ENCODE measurements around the gene KCNQ5. TPM values are rescaled to one million over a fixed set of nuclear protein-coding genes. Genes with fewer than 3 reads are reported as not detected.

KCNQ5 gene
- total RNA-seq, 1 donor from 2014 or later: 12.9 TPM

GRCh38 chr6:72639920-72640614, 18.2 kb downstream of the KCNQ5 start:
- DNase-seq: no peak

DNA sequence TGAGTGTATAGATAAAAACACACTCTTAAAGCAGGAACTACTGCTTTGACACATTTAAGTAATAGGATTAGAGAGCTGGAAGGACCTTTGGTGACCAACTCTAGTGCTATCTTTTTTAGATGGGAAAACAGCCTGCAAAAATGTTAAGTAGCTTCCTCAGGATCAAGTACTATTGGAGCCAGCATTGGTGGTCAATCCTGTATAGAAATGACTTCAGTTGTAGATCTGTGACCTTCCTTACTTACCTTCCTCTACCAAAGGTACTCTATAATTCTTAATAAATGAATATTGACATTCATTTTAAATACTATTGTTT, 18.7 kb downstream of the KCNQ5 start:
- DNase-seq: no peak

GRCh38 chr6:72642435-72642834, 20.6 kb downstream of the KCNQ5 start:
- no peak for DNase-seq

- no peak for DNase-seq
These were observed 21.4 kb downstream of the KCNQ5 start for GRCh38 chr6:72643214-72643613.

- no peak for DNase-seq
These were observed 25.0 kb downstream of the KCNQ5 start for GRCh38 chr6:72646604-72647485.

- DNase-seq: no peak
These were observed 25.6 kb downstream of the KCNQ5 start for GRCh38 chr6:72647489-72647888.

DNA sequence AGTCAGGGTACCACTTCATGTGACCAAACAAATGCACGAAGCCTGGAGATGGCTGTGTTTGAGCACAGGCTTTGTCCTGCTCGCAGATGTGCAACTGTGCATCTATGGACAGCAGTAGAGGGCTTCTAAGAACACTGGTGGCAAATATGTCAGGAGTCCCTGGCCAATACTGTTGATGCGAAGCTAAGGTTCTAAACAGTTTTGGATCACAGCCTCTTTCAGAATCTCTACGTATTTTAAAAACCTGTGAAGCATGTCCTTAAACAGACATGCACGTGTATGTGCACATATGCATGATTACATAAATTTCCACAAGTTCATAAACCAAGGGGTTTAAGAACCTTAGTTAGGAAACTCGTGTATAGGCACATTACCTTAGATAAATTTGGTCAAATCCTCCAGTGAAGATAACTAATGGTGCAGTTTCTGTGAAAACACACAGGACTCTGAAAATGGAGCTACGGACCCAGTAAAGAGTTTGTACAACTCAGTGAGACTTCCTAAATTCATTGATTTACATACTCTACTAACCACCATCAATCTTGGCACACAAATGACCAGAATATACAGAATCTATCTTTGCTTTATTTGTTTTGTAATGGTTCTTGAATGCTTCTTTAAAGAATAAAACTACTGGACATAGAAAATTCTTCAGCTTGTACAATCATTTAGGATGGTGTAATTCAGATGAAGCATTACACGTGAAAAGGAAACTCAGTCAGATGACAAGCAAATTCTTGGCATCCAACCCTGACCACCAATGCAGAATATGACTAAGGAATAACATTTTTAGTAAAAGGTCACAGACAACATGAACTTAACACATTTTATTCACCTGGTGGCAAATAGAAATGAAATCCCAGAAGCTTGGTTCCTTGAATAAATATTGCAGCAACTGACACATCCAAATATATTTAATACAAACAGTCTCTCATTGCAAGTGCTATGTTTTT, 27.4 kb downstream of the KCNQ5 start:
- DNase-seq: no peak

GRCh38 chr6:72650081-72650745, 28.3 kb downstream of the KCNQ5 start:
- no peak for DNase-seq

GRCh38 chr6:72651174-72651573, 29.3 kb downstream of the KCNQ5 start:
- no peak for DNase-seq

DNA sequence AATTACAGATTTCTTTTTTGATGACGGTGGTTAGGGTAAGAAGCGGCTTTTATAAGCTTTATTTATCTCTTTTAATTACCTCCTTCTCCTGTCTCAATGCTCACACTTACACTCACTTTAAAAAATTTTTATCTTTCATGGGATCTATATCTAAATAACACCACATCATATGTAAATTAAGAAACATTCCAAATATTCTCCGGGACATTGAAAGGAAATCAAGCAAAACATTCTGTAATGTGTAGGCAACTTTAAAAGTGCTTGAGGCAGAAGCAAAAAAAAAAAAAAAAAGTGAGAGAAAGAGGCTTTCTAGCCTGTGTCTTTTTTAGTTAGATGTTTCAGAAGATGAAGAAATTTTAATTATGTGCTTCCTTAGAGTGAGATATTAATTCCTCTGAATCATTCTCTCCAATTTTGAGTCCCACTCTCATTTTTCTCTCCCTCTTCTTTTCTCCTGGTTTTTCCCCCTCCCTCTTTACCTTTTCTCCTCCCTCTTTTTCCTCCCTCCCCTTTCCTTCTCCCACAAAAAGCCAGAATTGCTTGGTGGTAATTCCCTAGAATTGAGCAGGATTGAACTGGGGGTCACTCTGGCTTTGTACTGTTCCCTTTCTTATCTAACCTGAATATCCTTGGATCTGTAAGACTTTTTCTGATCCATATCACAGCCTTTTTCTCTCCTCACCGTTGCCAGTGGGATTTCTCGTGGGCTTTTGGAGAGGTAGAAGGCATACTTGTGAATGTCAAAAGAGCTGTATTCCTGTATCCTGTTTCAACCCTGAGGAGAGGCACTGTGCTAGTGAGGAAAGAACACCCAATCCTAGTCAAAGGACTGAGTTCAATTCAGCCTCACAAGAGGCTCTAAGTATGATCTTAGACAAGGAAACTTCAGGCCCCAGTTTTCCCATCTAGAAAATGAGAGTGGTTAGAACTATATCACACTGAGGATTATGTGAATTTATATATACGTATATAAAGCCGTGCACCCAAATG, 30.4 kb downstream of the KCNQ5 start:
- no peak for DNase-seq

DNA sequence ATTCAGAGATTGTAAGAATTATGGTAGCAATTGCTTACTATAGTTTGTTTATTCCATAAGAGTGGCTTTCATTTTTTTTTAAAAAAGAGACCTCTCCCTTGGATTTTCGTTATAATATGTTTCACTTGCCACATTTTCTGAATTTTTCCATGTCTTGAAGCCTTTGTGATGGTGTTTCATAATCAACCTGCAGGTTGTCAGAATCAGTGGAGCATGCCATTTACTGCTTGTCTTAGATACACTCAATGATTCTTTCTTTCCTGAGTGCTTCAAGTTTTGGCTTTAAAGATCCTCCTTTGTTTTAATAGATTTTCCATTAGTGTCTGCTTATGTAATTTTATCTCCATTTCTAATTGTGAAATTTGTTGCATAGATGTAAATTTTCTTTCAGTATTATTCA, 31.2 kb downstream of the KCNQ5 start:
- no peak for DNase-seq

DNA sequence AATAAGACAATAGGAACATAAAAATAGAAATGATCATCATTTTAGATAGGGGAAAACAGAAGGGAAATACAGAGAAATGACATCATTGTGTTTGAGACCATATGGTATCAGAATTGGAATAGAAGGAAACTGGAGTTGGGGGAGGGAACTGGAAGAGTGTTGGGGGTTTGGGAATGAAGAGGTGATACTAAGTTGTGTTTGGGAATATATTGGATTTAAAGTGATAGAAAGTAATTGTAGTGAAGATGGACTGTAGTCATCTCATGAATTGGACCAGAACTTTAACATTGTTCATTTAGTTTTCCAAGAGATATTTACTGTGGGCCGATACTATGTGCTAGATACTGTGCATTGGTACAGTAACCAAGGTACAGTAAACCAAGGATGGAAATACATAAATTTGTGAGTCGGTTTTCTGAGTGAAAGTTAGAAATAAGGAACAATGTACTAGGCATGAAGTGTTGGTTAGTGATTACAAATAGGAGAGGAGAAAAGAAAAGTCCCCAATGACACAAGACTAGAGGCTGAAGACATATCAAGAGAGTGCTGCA, 32.3 kb downstream of the KCNQ5 start:
- no peak for DNase-seq

- no peak for DNase-seq
These were observed 35.7 kb downstream of the KCNQ5 start for GRCh38 chr6:72657407-72658197.

DNA sequence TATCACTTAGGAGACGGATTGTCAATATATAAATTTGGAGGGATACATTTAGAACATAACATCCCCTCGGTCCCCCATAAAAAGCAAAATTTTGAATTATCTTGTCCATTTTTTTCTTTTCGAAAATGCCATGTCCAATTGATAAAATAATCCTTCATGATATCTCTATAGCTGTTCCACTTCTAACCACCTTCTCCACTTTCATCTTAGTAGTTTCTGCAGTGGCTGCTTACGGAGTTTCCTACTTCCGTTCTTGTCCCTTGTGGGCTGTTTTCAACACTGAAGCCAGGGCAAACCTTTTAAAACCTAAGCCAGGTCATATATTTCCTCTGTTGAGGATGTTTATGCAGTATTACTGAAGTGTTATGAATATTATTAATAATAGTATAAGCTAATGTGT, 37.9 kb downstream of the KCNQ5 start:
- no peak for DNase-seq

DNA sequence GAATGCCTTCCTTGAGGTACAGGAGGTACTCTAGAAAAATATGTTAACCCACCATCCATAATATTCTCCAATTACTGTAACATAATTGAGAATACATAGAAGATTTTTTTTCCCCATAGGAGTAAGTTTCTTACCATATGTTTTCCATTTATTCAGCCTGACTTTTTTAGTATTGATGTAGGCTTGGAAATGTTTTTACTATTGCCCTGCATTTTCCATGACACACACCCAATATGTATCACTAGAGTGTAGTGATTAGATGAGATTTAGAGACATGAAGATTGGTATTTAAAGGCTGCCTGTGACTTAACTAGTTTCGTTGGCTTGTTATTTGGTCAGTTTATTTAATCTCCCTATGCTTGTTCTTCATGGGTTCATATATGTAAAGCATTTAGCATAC, 39.5 kb downstream of the KCNQ5 start:
- DNase-seq: no peak

GRCh38 chr6:72665599-72665998, 43.7 kb downstream of the KCNQ5 start:
- DNase-seq: no peak

- no peak for DNase-seq
These were observed 47.5 kb downstream of the KCNQ5 start for GRCh38 chr6:72669324-72669723.

- no peak for DNase-seq
These were observed 51.0 kb downstream of the KCNQ5 start for GRCh38 chr6:72672906-72673305.

DNA sequence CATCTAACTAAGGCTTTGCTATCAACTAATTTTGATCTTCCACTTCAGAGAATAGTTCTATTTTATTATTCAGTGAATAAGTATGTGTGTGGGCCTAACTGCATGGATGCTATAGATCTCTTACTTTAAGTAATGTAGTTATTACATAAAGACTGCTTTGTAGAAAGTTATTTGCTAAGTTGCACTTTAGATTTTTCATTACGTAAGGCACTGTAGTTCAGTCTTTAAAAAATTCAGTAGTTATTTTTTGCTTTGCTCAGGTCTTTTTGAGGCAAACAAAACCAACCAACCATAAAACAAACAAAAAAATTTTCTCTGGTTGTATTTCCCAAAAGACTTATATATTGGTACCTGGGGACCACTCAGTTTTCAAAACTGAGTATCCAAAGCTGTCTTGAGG, 53.0 kb downstream of the KCNQ5 start:
- DNase-seq: no peak

DNA sequence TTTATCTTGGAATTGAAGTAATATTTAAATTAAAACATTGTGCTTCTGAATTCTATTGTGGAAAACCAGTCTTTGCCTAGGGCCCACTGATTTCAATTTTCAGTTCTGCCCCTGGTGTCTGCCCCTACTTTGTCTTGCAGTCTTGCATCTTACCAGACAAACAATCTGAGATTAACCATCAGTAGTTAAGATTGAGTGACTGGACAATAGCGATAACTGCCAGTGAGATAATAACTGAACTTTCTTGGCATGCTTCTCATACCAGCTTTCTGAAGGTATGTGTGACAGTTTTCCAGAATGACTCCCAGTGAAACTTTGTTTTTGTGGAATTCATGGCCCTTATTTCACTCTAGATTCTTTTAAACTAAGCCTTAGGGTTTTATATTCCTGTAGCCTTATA, 53.5 kb downstream of the KCNQ5 start:
- DNase-seq: no peak

All from occipital lobe (tissue), 2 donors.